Cardiac muscle cell (in vitro differentiated cells and primary cell): ENCODE data around the gene CATSPERE. TPM values are rescaled to one million over a fixed set of nuclear protein-coding genes. Genes with fewer than 3 reads are reported as not detected.
"Not testable (repeated sequence)": the region's sequence is repeated elsewhere in the genome, so short reads cannot be mapped to it uniquely, and the experiment has no call there.

Experiments used
- DNase-seq, 2 donors: peaks; one replicate each; pipeline versions ENCODE4 v3.0.0 to v3.0.0-alpha.2; 2010 to 2017; ENCODE audit warnings: low read depth in 1 of 2, low spot score in 1 of 2
- H3K27ac ChIP-seq: fragments of 200-600 bp; sonication (generic); 2 replicates; pipeline ENCODE4 v1.5.1; 2016
- H3K27me3 ChIP-seq: fragments of 200-600 bp; sonication (generic); 2 replicates; pipeline ENCODE4 v1.6.0; 2016; ENCODE audit warnings: control low read depth
- H3K36me3 ChIP-seq: fragments of 200-600 bp; sonication (generic); 2 replicates; pipeline ENCODE4 v1.5.1; 2016; ENCODE audit warnings: control low read depth
- H3K4me1 ChIP-seq: fragments of 200-600 bp; sonication (generic); 2 replicates; pipeline ENCODE4 v1.8.1; 2017; ENCODE audit warnings: low read depth, mild to moderate bottlenecking, mixed run types
- H3K4me3 ChIP-seq: fragments of 200-600 bp; sonication (generic); 2 replicates; pipeline ENCODE4 v1.5.1; 2016; ENCODE audit warnings: mild to moderate bottlenecking
- H3K9me3 ChIP-seq: fragments of 200-600 bp; sonication (generic); 2 replicates; pipeline ENCODE4 v1.5.1; 2017; ENCODE audit warnings: low read depth, mild to moderate bottlenecking, control low read depth
- polyA plus RNA-seq: library from polyadenylated mRNA; unstranded; fragments of >200 nt; fragmentation: Nextera tagmentation; extraction: Ambion mirVana; gene quantifications from 2 replicates; pipeline ENCODE4 v1.2.1, GENCODE V29; 2016
- total RNA-seq: library from RNA; depleted of rRNA; stranded (reverse); fragments of >200 nt; gene quantifications from 2 replicates; pipeline ENCODE4 v1.2.3, GENCODE V29; 2016
- TF ChIP-seq, protein P1 (sequence below): IDR thresholded peaks from 2 replicates; pipeline ENCODE4 v1.5.1; 2012; ENCODE audit warnings: low read depth, mild to moderate bottlenecking, low read length

CATSPERE gene
- total and polyA plus RNA-seq, 2 experiments from 2014 or later, result 1.1 to 1.4 TPM

GRCh38 chr1:244660595-244660994, 199.5 kb downstream of the CATSPERE start:
- Histone ChIP-seq H3K4me1 (peaks cover 15% of the 10 kb centered on the region), H3K9me3 (no peaks in the 10 kb centered on the region), H3K36me3 (no peaks in the 10 kb centered on the region), H3K27me3 (no peaks in the 10 kb centered on the region), H3K4me3 (no peak overlapping the region), H3K27ac (no peak overlapping the region)
- TF ChIP-seq, protein P1, sequence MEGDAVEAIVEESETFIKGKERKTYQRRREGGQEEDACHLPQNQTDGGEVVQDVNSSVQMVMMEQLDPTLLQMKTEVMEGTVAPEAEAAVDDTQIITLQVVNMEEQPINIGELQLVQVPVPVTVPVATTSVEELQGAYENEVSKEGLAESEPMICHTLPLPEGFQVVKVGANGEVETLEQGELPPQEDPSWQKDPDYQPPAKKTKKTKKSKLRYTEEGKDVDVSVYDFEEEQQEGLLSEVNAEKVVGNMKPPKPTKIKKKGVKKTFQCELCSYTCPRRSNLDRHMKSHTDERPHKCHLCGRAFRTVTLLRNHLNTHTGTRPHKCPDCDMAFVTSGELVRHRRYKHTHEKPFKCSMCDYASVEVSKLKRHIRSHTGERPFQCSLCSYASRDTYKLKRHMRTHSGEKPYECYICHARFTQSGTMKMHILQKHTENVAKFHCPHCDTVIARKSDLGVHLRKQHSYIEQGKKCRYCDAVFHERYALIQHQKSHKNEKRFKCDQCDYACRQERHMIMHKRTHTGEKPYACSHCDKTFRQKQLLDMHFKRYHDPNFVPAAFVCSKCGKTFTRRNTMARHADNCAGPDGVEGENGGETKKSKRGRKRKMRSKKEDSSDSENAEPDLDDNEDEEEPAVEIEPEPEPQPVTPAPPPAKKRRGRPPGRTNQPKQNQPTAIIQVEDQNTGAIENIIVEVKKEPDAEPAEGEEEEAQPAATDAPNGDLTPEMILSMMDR, result no peak
- no peak for DNase-seq

DNA sequence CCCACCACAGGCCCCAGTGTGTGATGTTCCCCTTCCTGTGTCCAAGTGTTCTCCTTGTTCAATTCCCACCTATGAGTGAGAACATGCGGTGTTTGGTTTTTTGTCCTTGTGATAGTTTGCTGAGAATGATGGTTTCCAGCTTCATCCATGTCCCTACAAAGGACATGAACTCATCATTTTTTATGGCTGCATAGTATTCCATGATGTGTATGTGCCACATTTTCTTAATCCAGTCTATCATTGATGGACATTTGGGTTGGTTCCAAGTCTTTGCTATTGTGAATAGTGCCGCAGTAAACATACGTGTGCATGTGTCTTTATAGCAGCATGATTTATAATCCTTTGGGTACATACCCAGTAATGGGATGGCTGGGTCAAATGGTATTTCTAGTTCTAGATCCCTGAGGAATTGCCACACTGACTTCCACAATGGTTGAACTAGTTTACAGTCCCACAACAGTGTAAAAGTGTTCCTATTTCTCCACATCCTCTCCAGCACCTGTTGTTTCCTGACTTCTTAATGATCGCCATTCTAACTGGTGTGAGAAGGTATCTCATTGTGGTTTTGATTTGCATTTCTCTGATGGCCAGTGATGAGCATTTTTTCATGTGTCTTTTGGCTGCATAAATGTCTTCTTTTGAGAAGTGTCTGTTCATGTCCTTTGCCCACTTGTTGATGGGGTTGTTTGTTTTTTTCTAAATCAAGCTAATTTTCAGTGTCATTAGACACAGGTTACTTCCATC, 200.7 kb downstream of the CATSPERE start:
- H3K4me1 ChIP-seq, result peaks cover 20% of the 10 kb centered on the region
- H3K27ac ChIP-seq, H3K36me3 ChIP-seq, H3K27me3 ChIP-seq, H3K9me3 ChIP-seq, DNase-seq, H3K4me3 ChIP-seq: not testable (repeated sequence)

DNA sequence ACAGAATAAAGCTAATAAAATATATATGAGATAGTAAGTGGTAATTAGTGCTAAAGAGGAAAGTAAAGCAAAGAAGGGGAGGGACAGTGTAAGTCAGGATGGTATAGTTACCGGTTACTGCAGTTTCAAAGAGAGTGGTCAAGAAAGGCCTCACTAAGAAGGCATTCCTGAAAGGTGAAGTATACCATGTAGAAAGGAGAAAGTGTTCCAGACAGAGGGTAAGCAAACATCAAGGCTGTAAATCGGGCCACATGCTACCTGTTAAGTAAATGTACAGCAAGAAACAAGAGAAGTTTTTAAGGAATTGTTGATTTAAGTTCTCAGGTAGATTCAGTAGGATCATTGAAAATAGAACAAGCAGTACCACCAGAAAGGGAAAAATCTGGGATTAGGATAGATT, 201.5 kb downstream of the CATSPERE start:
- no peaks in the 10 kb centered on the region for H3K9me3 ChIP-seq
- no peak overlapping the region for H3K27ac ChIP-seq
- H3K4me1 ChIP-seq, result peaks cover 20% of the 10 kb centered on the region
- H3K27me3 ChIP-seq, result no peaks in the 10 kb centered on the region
- TF ChIP-seq, protein P1, result no peak
- no peaks in the 10 kb centered on the region for H3K36me3 ChIP-seq
- no peak overlapping the region for H3K4me3 ChIP-seq
- DNase-seq, result no peak

DNA sequence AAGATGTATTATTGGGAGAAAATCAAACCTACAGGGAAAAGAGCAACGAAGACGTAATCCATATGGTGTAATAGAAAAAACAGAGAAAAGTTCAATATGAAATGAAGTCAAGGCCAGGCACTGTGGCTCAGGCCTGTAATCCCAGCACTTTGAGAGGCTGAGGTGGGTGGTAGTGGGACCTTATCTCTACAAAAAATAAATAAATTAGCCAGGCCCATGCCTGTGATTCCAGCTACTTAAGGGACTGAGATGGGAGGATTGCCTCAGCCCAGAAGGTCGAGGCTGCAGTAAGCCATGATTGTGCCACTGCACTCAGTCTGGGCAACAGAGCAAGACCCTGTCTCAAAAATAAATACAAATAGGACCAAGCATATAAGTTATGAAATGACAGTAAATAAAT, 203.3 kb downstream of the CATSPERE start:
- TF ChIP-seq, protein P1, result no peak
- Histone ChIP-seq H3K9me3 (no peaks in the 10 kb centered on the region), H3K36me3 (no peaks in the 10 kb centered on the region), H3K4me3 (no peak overlapping the region), H3K4me1 (peaks cover 20% of the 10 kb centered on the region), H3K27ac (peak overlapping the region; percentile 45), H3K27me3 (no peaks in the 10 kb centered on the region)
- no peak for DNase-seq

DNA sequence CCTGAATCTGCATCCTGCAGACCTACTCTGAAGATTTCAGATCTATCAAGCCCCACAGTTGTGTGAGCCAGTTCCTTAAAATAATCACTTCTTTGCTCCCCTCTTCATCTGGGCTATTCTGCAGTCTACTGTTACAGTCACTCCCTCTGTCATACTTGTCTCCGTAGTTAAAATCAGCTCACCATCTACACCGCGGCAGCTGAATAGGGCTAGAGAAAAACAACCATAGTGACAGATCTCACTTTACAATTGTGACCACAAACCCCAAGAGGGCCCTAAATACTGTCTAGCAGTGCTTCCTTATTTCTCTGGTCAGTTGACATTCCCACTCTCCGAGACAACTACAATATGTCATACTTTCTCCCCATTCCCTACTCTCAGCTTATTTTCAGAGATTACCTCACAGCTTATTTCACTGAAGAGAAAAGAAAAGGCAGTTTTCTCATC, 204.7 kb downstream of the CATSPERE start:
- peak in 1 of 2 donors; percentile 6 for DNase-seq
- Histone ChIP-seq H3K9me3 (no peaks in the 10 kb centered on the region), H3K27ac (peak overlapping the region; percentile 58), H3K4me3 (no peak overlapping the region), H3K36me3 (no peaks in the 10 kb centered on the region), H3K27me3 (no peaks in the 10 kb centered on the region), H3K4me1 (peaks cover 20% of the 10 kb centered on the region)
- TF ChIP-seq, protein P1, result no peak

- not testable (repeated sequence) for H3K27ac ChIP-seq, H3K9me3 ChIP-seq, H3K27me3 ChIP-seq, DNase-seq, H3K4me3 ChIP-seq, H3K36me3 ChIP-seq
- peaks cover 20% of the 10 kb centered on the region for H3K4me1 ChIP-seq
These were observed 205.8 kb downstream of the CATSPERE start for GRCh38 chr1:244666672-244667418.
